HCT116 (cell line): Measurements from ENCODE around the gene NT5DC2. TPM values are rescaled to one million over a fixed set of nuclear protein-coding genes. Genes with fewer than 3 reads are reported as not detected.

Experiments used
- ATAC-seq: fragments of 200-7000 bp; cut with Tn5 transposase; 2 replicates; pipeline ENCODE4 v1.9.1; 2020; ENCODE audit warnings: mild to moderate bottlenecking, moderate library complexity
- BruUV-seq: library from RNA; stranded (reverse); fragments of 400-500 nt; replicated peaks from 2 replicates; lab custom pipeline; 2021; lab: Mats Ljungman, UMichigan
- CTCF ChIA-PET: fragments of 300-600 bp; sonication (Branson Sonifier 250); formaldehyde crosslinking; loops from one replicate; lab custom pipeline; 2021; ENCODE audit warnings: antibody characterized with exemption; lab: Charles Lee
- POLR2A ChIA-PET: fragments of 300-600, 350-600 bp; sonication (Branson Sonifier 250); formaldehyde crosslinking; loops from one replicate; lab custom pipeline; 2021; ENCODE audit warnings: antibody characterized with exemption; lab: Charles Lee
- RAD21 ChIA-PET, 2 experiments: fragments of 300-600 bp; sonication (Branson Sonifier 250); formaldehyde crosslinking; loops; one replicate each; lab custom pipeline; 2023; ENCODE audit warnings: low total read pairs in 2 of 2; ENCODE audit not compliant: uncharacterized antibody in 2 of 2, unreplicated experiment in 2 of 2, low non-redundant PET in 1 of 2; lab: Charles Lee
- DNase-seq: peaks from one replicate; pipeline ENCODE4 v3.0.0-alpha.2; 2010; ENCODE audit warnings: low read depth, low spot score
- H2AFZ ChIP-seq: fragments of 200-600 bp; shearing (Covaris generic), sonication (generic); 2 replicates; pipeline ENCODE4 v1.6.1; 2017; ENCODE audit warnings: low read depth, mixed run types, mixed read lengths, antibody characterized with exemption, low read length; ENCODE audit not compliant: poor library complexity, severe bottlenecking
- H3K27ac ChIP-seq: 2 replicates; pipeline ENCODE4 v1.5.1; 2012; ENCODE audit warnings: low read depth, low read length
- H3K27me3 ChIP-seq: fragments of 200-600 bp; sonication (generic); 2 replicates; pipeline ENCODE4 v1.6.1; 2016; ENCODE audit warnings: mixed run types, low read length, mixed read lengths; ENCODE audit not compliant: insufficient read depth
- H3K36me3 ChIP-seq, 2 experiments: fragments of 200-500 bp in 1 of 2; fragments of 200-600 bp in 1 of 2; sonication (Bioruptor generic) in 1 of 2; sonication (generic) in 1 of 2; 2 replicates each; pipeline versions ENCODE4 v1.5.1 to v1.6.1; 2014 to 2016; ENCODE audit warnings: low read length in 2 of 2, inconsistent platforms in 1 of 2, mixed read lengths in 1 of 2, mixed run types in 1 of 2; ENCODE audit not compliant: insufficient read depth in 2 of 2, control insufficient read depth in 1 of 2
- H3K4me1 ChIP-seq, 2 experiments: fragments of 200-600 bp in 1 of 2; sonication (generic) in 1 of 2; 2 replicates each; pipeline versions ENCODE4 v1.5.1 to v1.6.1; 2012 to 2017; ENCODE audit warnings: low read length in 2 of 2, inconsistent platforms in 1 of 2, mild to moderate bottlenecking in 1 of 2, mixed read lengths in 1 of 2, mixed run types in 1 of 2, moderate library complexity in 1 of 2; ENCODE audit not compliant: insufficient read depth in 2 of 2, control insufficient read depth in 1 of 2
- H3K4me2 ChIP-seq: fragments of 200-600 bp; sonication (generic); 2 replicates; pipeline ENCODE4 v1.6.1; 2017; ENCODE audit warnings: mixed run types, low read length, mixed read lengths
- H3K4me3 ChIP-seq, 2 experiments: fragments of 200-600 bp in 1 of 2; sonication (generic) in 1 of 2; replicated peaks in 1 of 2; 2 replicates each; pipeline ENCODE4 v1.5.1; 2011 to 2016; ENCODE audit warnings: low read length in 2 of 2, control low read depth in 1 of 2, low read depth in 1 of 2, mild to moderate bottlenecking in 1 of 2, mixed read lengths in 1 of 2, mixed run types in 1 of 2
- H3K79me2 ChIP-seq: fragments of 200-600 bp; sonication (generic); 2 replicates; pipeline ENCODE4 v1.6.1; 2017; ENCODE audit warnings: mild to moderate bottlenecking, mixed run types, low read length, moderate library complexity, mixed read lengths; ENCODE audit not compliant: insufficient read depth
- H3K9ac ChIP-seq: fragments of 200-600 bp; sonication (generic); 2 replicates; pipeline ENCODE4 v1.6.1; 2016; ENCODE audit warnings: low read length, mixed read lengths
- H3K9me2 ChIP-seq: fragments of 200-600 bp; sonication (generic), shearing (Covaris generic); 2 replicates; pipeline ENCODE4 v1.6.1; 2017; ENCODE audit warnings: mixed run types, mild to moderate bottlenecking, moderate library complexity; ENCODE audit not compliant: insufficient read depth
- H3K9me3 ChIP-seq, 2 experiments: fragments of 200-500 bp in 1 of 2; fragments of 200-600 bp in 1 of 2; sonication (Bioruptor generic) in 1 of 2; sonication (generic) in 1 of 2; 2 replicates each; pipeline ENCODE4 v1.6.1; 2014 to 2017; ENCODE audit warnings: low read length in 2 of 2, mixed read lengths in 2 of 2, inconsistent platforms in 1 of 2, low read depth in 1 of 2, mild to moderate bottlenecking in 1 of 2, mixed run types in 1 of 2, moderate library complexity in 1 of 2; ENCODE audit not compliant: control insufficient read depth in 1 of 2, insufficient read depth in 1 of 2
- H4K20me1 ChIP-seq: fragments of 200-600 bp; sonication (generic), shearing (Covaris generic); 2 replicates; pipeline ENCODE4 v1.6.1; 2017; ENCODE audit warnings: mixed run types, mild to moderate bottlenecking, moderate library complexity; ENCODE audit not compliant: insufficient read depth
- ATF3 ChIP-seq: IDR thresholded peaks from 2 replicates; pipeline ENCODE4 v1.6.1; 2012
- CBX3 ChIP-seq: IDR thresholded peaks from 2 replicates; pipeline ENCODE4 v1.6.1; 2012; ENCODE audit warnings: low read depth
- CEBPB ChIP-seq: IDR thresholded peaks from 2 replicates; pipeline ENCODE4 v1.6.1; 2012; ENCODE audit warnings: low read depth
- CTCF ChIP-seq, 3 experiments: fragments of 200-600 bp in 1 of 3; sonication (generic) in 1 of 3; IDR thresholded peaks in 2 of 3; conservative IDR thresholded peaks in 1 of 3; 2 replicates each; pipeline ENCODE4 v1.5.1; 2012 to 2017; ENCODE audit warnings: low read depth in 2 of 3, low read length in 2 of 3, antibody characterized with exemption in 1 of 3, borderline replicate concordance in 1 of 3, control low read depth in 1 of 3, mild to moderate bottlenecking in 1 of 3, mixed read lengths in 1 of 3, mixed run types in 1 of 3, moderate library complexity in 1 of 3; ENCODE audit not compliant: insufficient read depth in 1 of 3
- ELF1 ChIP-seq: IDR thresholded peaks from 2 replicates; pipeline ENCODE4 v1.6.1; 2012; ENCODE audit warnings: low read depth, borderline replicate concordance
- EZH2 ChIP-seq: fragments of 200-600 bp; sonication (generic); IDR thresholded peaks from 2 replicates; pipeline ENCODE4 v1.6.1; 2017; ENCODE audit warnings: antibody characterized with exemption, mixed run types
- EZH2phosphoT487 ChIP-seq: fragments of 200-600 bp; IDR thresholded peaks from 2 replicates; pipeline ENCODE4 v1.6.1; 2018; ENCODE audit warnings: antibody characterized with exemption, borderline replicate concordance
- FOSL1 ChIP-seq: IDR thresholded peaks from 2 replicates; pipeline ENCODE4 v1.6.1; 2012; ENCODE audit warnings: low read depth
- POLR2A ChIP-seq: IDR thresholded peaks from 2 replicates; pipeline ENCODE4 v1.7.0; 2011; ENCODE audit warnings: borderline replicate concordance; ENCODE audit not compliant: insufficient read depth, insufficient read length; ENCODE audit errors: extremely low read depth
- RAD21 ChIP-seq: IDR thresholded peaks from 2 replicates; pipeline ENCODE4 v1.6.1; 2012; ENCODE audit warnings: low read depth, mild to moderate bottlenecking
- REST ChIP-seq: IDR thresholded peaks from 2 replicates; pipeline ENCODE4 v1.6.1; 2012; ENCODE audit warnings: low read depth
- SIN3A ChIP-seq: IDR thresholded peaks from 2 replicates; pipeline ENCODE4 v1.6.1; 2012; ENCODE audit warnings: low read depth
- SRF ChIP-seq: IDR thresholded peaks from 2 replicates; pipeline ENCODE4 v1.6.1; 2012; ENCODE audit warnings: low read depth
- ZBTB33 ChIP-seq: IDR thresholded peaks from 2 replicates; pipeline ENCODE4 v1.6.1; 2011; ENCODE audit warnings: mild to moderate bottlenecking, low read length, moderate library complexity; ENCODE audit not compliant: insufficient replicate concordance; ENCODE audit errors: extremely low read depth
- intact Hi-C: fragments of 100-400 bp; cut with micrococcal nuclease; formaldehyde crosslinking; loops from 2 replicates; pipeline ENCODE4 v1.10.0; 2022
- total RNA-seq: library from RNA; stranded (reverse); gene quantifications from one replicate; pipeline ENCODE4 v1.2.1, GENCODE V29; 2021; ENCODE audit not compliant: unreplicated experiment

Gene NT5DC2
- total RNA-seq, 1 experiment from 2014 or later = 125 TPM

- TF ChIP-seq ZBTB33 = no peak
- no peak for TF ChIP-seq ELF1
These were observed 55.9 kb downstream of the NT5DC2 start (continued) for GRCh38 chr3:52477796-52478095.

GRCh38 chr3:52477076-52477795 lies 56.4 kb downstream of the NT5DC2 start:
- no TSS peak for BruUV-seq
- Histone ChIP-seq H3K27me3 (no peaks in the 10 kb centered on the region), H3K9me2 (no peaks in the 10 kb centered on the region), H3K27ac (no peak overlapping the region), H3K9ac (no peak overlapping the region), H2AFZ (no peak overlapping the region), H3K9me3 (no peaks in the 10 kb centered on the region), H3K4me2 (no peak overlapping the region), H4K20me1 (no peaks in the 10 kb centered on the region), H3K4me3 (no peak overlapping the region), H3K36me3 (peaks cover 54 to 55% of the 10 kb centered on the region in 2 experiments), H3K4me1 (no peaks in the 10 kb centered on the region), H3K79me2 (peaks cover 3% of the 10 kb centered on the region; the same call in 1 of the 2 replicates)
- intact Hi-C loops = loop anchor here (10.0 kb wide), 1 partner anchor 598 kb away; no protein-coding TSS in a partner anchor
- ATAC-seq (no peak), DNase-seq (no peak)
- CTCF ChIA-PET = no interaction called here
- POLR2A ChIA-PET = no interaction called here
- RAD21 ChIA-PET = no interaction called here
- no peak for TF ChIP-seq POLR2A
- TF ChIP-seq CEBPB = no peak
- TF ChIP-seq SIN3A = no peak
- no peak for TF ChIP-seq EZH2
- no peak for TF ChIP-seq FOSL1
- no peak for TF ChIP-seq CTCF (IDR thresholded peaks at IDR 0.05 in 2 of 3, conservative IDR thresholded peaks at IDR 0.05 in 1 of 3; ENCODE audit: borderline replicate concordance in 1 of 3, insufficient read depth in 1 of 3, low read depth in 2 of 3, low read length in 2 of 3)
- no peak for TF ChIP-seq ATF3
- no peak for TF ChIP-seq RAD21
- TF ChIP-seq REST = no peak
- TF ChIP-seq EZH2phosphoT487 = no peak
- TF ChIP-seq SRF = no peak
- no peak for TF ChIP-seq CBX3
- no peak for TF ChIP-seq ZBTB33
